Heart left ventricle (tissue), 16 donors: ENCODE data around the gene AGPAT1. TPM values are rescaled to one million over a fixed set of nuclear protein-coding genes. Genes with fewer than 3 reads are reported as not detected.
A peak's percentile ranks its signal among the peaks of the same experiment; 100 is the strongest.

Experiments used
- ATAC-seq, 4 donors: fragments of 200-7000 bp; cut with Tn5 transposase; one replicate each; pipeline ENCODE4 v1.9.1; 2020 to 2022; ENCODE audit warnings: moderate library complexity in 4 of 4, mild to moderate bottlenecking in 3 of 4, moderate number of reproducible peaks in 1 of 4
- DNase-seq, 5 donors: peaks; one replicate each; pipeline ENCODE4 v3.0.0-alpha.2; 2020
- H3K27ac ChIP-seq, 12 donors: fragments of 200-600 bp; sonication (generic) in 4 of 12; one replicate each; pipeline versions ENCODE4 v1.5.0 to v1.8.0; 2016 to 2022; ENCODE audit warnings: mild to moderate bottlenecking in 2 of 12
- H3K27me3 ChIP-seq, 9 donors: fragments of 200-600 bp; sonication (generic) in 2 of 9; one replicate each; pipeline versions ENCODE4 v1.5.1 to v1.8.0; 2016 to 2022; ENCODE audit warnings: mild to moderate bottlenecking in 3 of 9
- H3K36me3 ChIP-seq, 9 donors: fragments of 200-600 bp; sonication (generic) in 2 of 9; one replicate each; pipeline versions ENCODE4 v1.5.0 to v1.8.0; 2018 to 2022; ENCODE audit warnings: mild to moderate bottlenecking in 2 of 9
- H3K4me1 ChIP-seq, 12 donors: fragments of 200-600 bp; sonication (generic) in 4 of 12; one replicate each; pipeline versions ENCODE4 v1.5.0 to v1.8.0; 2016 to 2022; ENCODE audit warnings: mild to moderate bottlenecking in 3 of 12
- H3K4me3 ChIP-seq, 12 donors: fragments of 200-600 bp; sonication (generic) in 4 of 12; one replicate each; pipeline versions ENCODE4 v1.5.0 to v1.8.0; 2017 to 2022; ENCODE audit warnings: mild to moderate bottlenecking in 9 of 12, moderate library complexity in 4 of 12
- H3K9me3 ChIP-seq, 12 donors: fragments of 200-600 bp; sonication (generic) in 4 of 12; one replicate each; pipeline versions ENCODE4 v1.5.0 to v1.8.0; 2016 to 2022; ENCODE audit warnings: mild to moderate bottlenecking in 1 of 12
- CTCF ChIP-seq, 12 donors: fragments of 200-600 bp; sonication (generic) in 4 of 12; IDR thresholded peaks; one replicate each; pipeline versions ENCODE4 v1.5.0 to v1.8.0; 2018 to 2022; ENCODE audit warnings: antibody characterized with exemption in 12 of 12, mild to moderate bottlenecking in 5 of 12
- POLR2A ChIP-seq, 2 donors: fragments of 450-650 bp; IDR thresholded peaks; one replicate each; pipeline ENCODE4 v1.6.1; 2017; ENCODE audit warnings: antibody characterized with exemption in 2 of 2, mild to moderate bottlenecking in 2 of 2, moderate library complexity in 2 of 2
- WGBS, 4 donors: extraction: QIAGEN DNeasy Blood & Tissue Kit in 2 of 4; methylation state at CpG; one replicate each; pipeline versions ENCODE4 v1.1.5 to v1.1.7; 2013 to 2018; 5-methylcytosine and 5-hydroxymethylcytosine counted together
- intact Hi-C, 10 donors: fragments of 100-400 bp; cut with DNase I; formaldehyde crosslinking; loops; one replicate each; pipeline versions ENCODE4 v1.11.1 to v1.14.2; 2022
- polyA plus RNA-seq, 2 donors: library from polyadenylated mRNA; stranded (reverse); fragments of 200-250 nt; gene quantifications; one replicate each; pipeline ENCODE4 v1.2.3, GENCODE V29; 2013
- total RNA-seq, 9 donors: library from RNA; depleted of rRNA in 2 of 9; stranded (reverse); fragments of >200 nt in 2 of 9; fragmentation: NEBNext Ultra II Directional in 3 of 9; extraction: Animal tissue kit (Norgen Biotek cat#: 25700) in 3 of 9; gene quantifications; one replicate each; pipeline versions ENCODE4 v1.1.0 to v1.2.4, GENCODE V29; 2016 to 2023
- donor health status: ischemic (EF 13 %, LVEDD 7.1; RV severe dilation, severe dysfunction).
- donor health status: healthy with polysubstance abuse.
- donor health status: DM: no; HTN: yes; CAD: no.
- donor health status: DM: no; HTN: no; CAD: no.
- donor health status: ischemic (EF 25% LVEDD 6.9; RV normal size, moderate dysfunction).
- donor health status: ischemic (EF 25% LVEDD 5.7; RV mildly dilated, moderate dysfunction).
- donor health status: healthy.
- donor health status: DM: yes; HTN: yes; CAD: no.
- donor health status: ischemic (EF 35%, LVEDD 5.7; RV mildly dilated, moderate dysfunction).
- donor health status: nonischemic (EF 11% LVEDD 7.7; RV severe dilation, severe dysfunction).
- donor health status: DM: yes; HTN: yes; CAD: no.
- donor health status: PGD.
- donor health status: ischemic (EF 29% LVEDD 5.4; RV normal size, mild dysfunction).
- donor health status: nonischemic (EF 23%, LVEDD 6.1; RV moderate dilation, normal function).

The AGPAT1 gene
- total and polyA plus RNA-seq, 11 donors = 43.5 to 79.1 (median 51.0) TPM

- peaks cover 0 to 25% (median 9%) of the 10 kb centered on the region in 12 donors for H3K4me1 ChIP-seq
- H3K4me3 ChIP-seq = no peak overlapping the region
- no peaks in the 10 kb centered on the region for H3K27me3 ChIP-seq
- TF ChIP-seq POLR2A (IDR thresholded peaks at IDR 0.05) (no peak), CTCF (IDR thresholded peaks at IDR 0.05) (no peak)
- H3K27ac ChIP-seq = no peak overlapping the region
- no peak for DNase-seq
- H3K36me3 ChIP-seq = peaks cover 0 to 60% (median 55%) of the 10 kb centered on the region in 9 donors
- ATAC-seq = no peak
- no peaks in the 10 kb centered on the region for H3K9me3 ChIP-seq
- intact Hi-C loops = loop anchor here in 2 of 10 donors (10.0 kb wide), 1 partner anchor 505 kb away; the partner anchor contains the start of genes C6orf47 (in 2 of the 2), CSNK2B (in 2 of the 2), GPANK1 (in 2 of the 2) and LY6G5B (in 2 of the 2)
- WGBS, 4 donors = 92 to 96% (median 93%) methylated on average over 10 to 11 of the region's 11 CpGs
Observed at GRCh38 chr6:32170294-32170693, 5.6 kb downstream of the AGPAT1 start.

- DNase-seq (no peak), ATAC-seq (peak in 1 of 4 donors; percentile 11)
- Histone ChIP-seq H3K9me3 (no peaks in the 10 kb centered on the region), H3K4me1 (peaks cover 0 to 12% (median 0%) of the 10 kb centered on the region in 12 donors), H3K4me3 (no peak overlapping the region), H3K27ac (no peak overlapping the region), H3K27me3 (no peaks in the 10 kb centered on the region), H3K36me3 (peaks cover 0 to 68% (median 55%) of the 10 kb centered on the region in 9 donors)
- WGBS, 4 donors = 80 to 91% (median 82%) methylated on average over 11 of the region's 11 CpGs
- no peak for TF ChIP-seq POLR2A (IDR thresholded peaks at IDR 0.05)
- TF ChIP-seq CTCF (IDR thresholded peaks at IDR 0.05) = peak in 1 of 12 donors; percentile 11
- intact Hi-C loops = loop anchor here in 1 of 10 donors (5.0 kb wide), 1 partner anchor 47 kb away; no protein-coding TSS in a partner anchor
Observed at GRCh38 chr6:32168807-32169591, 6.9 kb downstream of the AGPAT1 start.

GRCh38 chr6:32168350-32168749 is 7.5 kb downstream of the AGPAT1 start:
- no peak for ATAC-seq
- DNase-seq = peak in 1 of 5 donors; percentile 14
- TF ChIP-seq CTCF (IDR thresholded peaks at IDR 0.05) (no peak), POLR2A (IDR thresholded peaks at IDR 0.05) (no peak)
- Histone ChIP-seq H3K9me3 (no peaks in the 10 kb centered on the region), H3K36me3 (peaks cover 0 to 69% (median 55%) of the 10 kb centered on the region in 9 donors), H3K4me3 (no peak overlapping the region), H3K27ac (peak overlapping the region in 2 of 12 donors; percentile 9 to 38), H3K4me1 (peaks cover 0 to 6% (median 0%) of the 10 kb centered on the region in 12 donors), H3K27me3 (no peaks in the 10 kb centered on the region)
- intact Hi-C loops = loop anchor here in 1 of 10 donors (5.0 kb wide), 1 partner anchor 46 kb away; no protein-coding TSS in a partner anchor
- WGBS, 4 donors = 61 to 77% (median 66%) methylated on average over 1 to 2 of the region's 2 CpGs

GRCh38 chr6:32167761-32168262 is 8.1 kb downstream of the AGPAT1 start:
- Histone ChIP-seq H3K4me3 (no peak overlapping the region), H3K27ac (peak overlapping the region in 2 of 12 donors; percentile 9 to 38), H3K9me3 (no peaks in the 10 kb centered on the region), H3K4me1 (peaks cover 0 to under 1% (median 0%) of the 10 kb centered on the region in 12 donors), H3K27me3 (no peaks in the 10 kb centered on the region), H3K36me3 (peaks cover 0 to 74% (median 55%) of the 10 kb centered on the region in 9 donors)
- intact Hi-C loops = loop anchor here in 1 of 10 donors (5.0 kb wide), 1 partner anchor 46 kb away; no protein-coding TSS in a partner anchor
- 38 to 63% (median 45%) methylated on average over 6 of the region's 6 CpGs for WGBS, 4 donors
- DNase-seq (no peak), ATAC-seq (no peak)
- TF ChIP-seq POLR2A (IDR thresholded peaks at IDR 0.05) (no peak), CTCF (IDR thresholded peaks at IDR 0.05) (no peak)
